ENCODE measurements around the gene KIF5C.

- TF ChIP-seq POLR2A (IDR thresholded peaks at IDR 0.05) (no peak), CTCF (IDR thresholded peaks at IDR 0.05) (no peak), POLR2AphosphoS5 (IDR thresholded peaks at IDR 0.05; ENCODE audit: insufficient read depth in 1 of 2, low read depth in 1 of 2) (no peak)
Measured at GRCh38 chr2:149056541-149057255, 181.7 kb downstream of the KIF5C start.
